Gastrocnemius medialis (tissue), 4 donors: Measurements from ENCODE around the gene CFDP1. TPM values are rescaled to one million over a fixed set of nuclear protein-coding genes. Genes with fewer than 3 reads are reported as not detected.
A peak's percentile ranks its signal among the peaks of the same experiment; 100 is the strongest.

Experiments used
- ATAC-seq, 2 donors: fragments of 150-250 bp; one replicate each; pipeline ENCODE4 v1.9.1; 2016
- DNase-seq, 2 donors: peaks; one replicate each; pipeline ENCODE4 v3.0.0-alpha.2; 2019
- H3K27ac ChIP-seq, 4 donors: fragments of 200-600 bp; sonication (generic); 1 replicate in 1 of 4; 2 replicates in 3 of 4; pipeline ENCODE4 v1.5.1; 2016 to 2018; ENCODE audit warnings: mild to moderate bottlenecking in 2 of 4, moderate library complexity in 1 of 4
- H3K27me3 ChIP-seq, 3 donors: fragments of 200-600 bp; sonication (generic) in 2 of 3; 1 replicate in 1 of 3; 2 replicates in 2 of 3; pipeline versions ENCODE4 v1.5.1 to v1.6.0; 2016 to 2019; ENCODE audit warnings: mild to moderate bottlenecking in 1 of 3, moderate library complexity in 1 of 3
- H3K36me3 ChIP-seq, 2 donors: fragments of 200-600 bp; sonication (generic) in 1 of 2; one replicate each; pipeline ENCODE4 v1.5.1; 2017 to 2018
- H3K4me1 ChIP-seq, 2 donors: fragments of 200-600 bp; sonication (generic) in 1 of 2; one replicate each; pipeline ENCODE4 v1.5.1; 2016 to 2017; ENCODE audit warnings: mild to moderate bottlenecking in 2 of 2
- H3K4me3 ChIP-seq, 4 donors: fragments of 200-600 bp; sonication (generic) in 3 of 4; 1 replicate in 1 of 4; 2 replicates in 3 of 4; pipeline ENCODE4 v1.5.1; 2016 to 2019; ENCODE audit warnings: mild to moderate bottlenecking in 2 of 4
- H3K9me3 ChIP-seq, 3 donors: fragments of 200-600 bp; sonication (generic) in 2 of 3; 1 replicate in 1 of 3; 2 replicates in 2 of 3; pipeline ENCODE4 v1.5.1; 2016 to 2019
- CTCF ChIP-seq, 5 experiments: fragments of 450-650 bp in 3 of 5; fragments of 200-600 bp in 2 of 5; sonication (generic) in 2 of 5; IDR thresholded peaks in 4 of 5; conservative IDR thresholded peaks in 1 of 5; 1 replicate in 4 of 5; 2 replicates in 1 of 5; pipeline ENCODE4 v1.5.1; 2016 to 2019; ENCODE audit warnings: antibody characterized with exemption in 5 of 5, mild to moderate bottlenecking in 3 of 5, moderate library complexity in 3 of 5
- POLR2A ChIP-seq, 2 donors: fragments of 450-650 bp; IDR thresholded peaks; one replicate each; pipeline ENCODE4 v1.6.1; 2017; ENCODE audit warnings: antibody characterized with exemption in 2 of 2, mild to moderate bottlenecking in 2 of 2, moderate library complexity in 2 of 2
- in situ Hi-C, 4 donors: fragments of 200-750 bp; cut with MboI; loops; one replicate each; pipeline versions ENCODE4 v1.15.0 to v1.8.0; 2017; ENCODE audit warnings: low sequenced_read_pairs in 4 of 4
- intact Hi-C: fragments of 100-400 bp; cut with DNase I; formaldehyde crosslinking; loops from one replicate; pipeline ENCODE4 v1.15.1; 2023; ENCODE audit warnings: low total_unique reads
- total RNA-seq, 4 donors: library from RNA; depleted of rRNA; stranded (reverse); fragments of >200 nt; gene quantifications; one replicate each; pipeline versions ENCODE4 v1.1.0 to v1.2.3, GENCODE V29; 2016

Gene CFDP1
- total RNA-seq, 4 donors from 2014 or later = 20.4 to 28.6 (median 24.2) TPM

- in situ Hi-C loops (no loop called here), intact Hi-C loops (no loop called here)
- DNase-seq = no peak
- H3K9me3 ChIP-seq = no peaks in the 10 kb centered on the region
- H3K36me3 ChIP-seq = no peaks in the 10 kb centered on the region
- H3K27me3 ChIP-seq = no peaks in the 10 kb centered on the region
- H3K4me3 ChIP-seq = no peak overlapping the region
- no peak for ATAC-seq
- no peaks in the 10 kb centered on the region for H3K4me1 ChIP-seq
- no peak for TF ChIP-seq POLR2A (IDR thresholded peaks at IDR 0.05)
- no peak for TF ChIP-seq CTCF (IDR thresholded peaks at IDR 0.05 in 4 of 5, conservative IDR thresholded peaks at IDR 0.05 in 1 of 5)
- no peak overlapping the region for H3K27ac ChIP-seq
Measured at GRCh38 chr16:75354170-75354569, 79.1 kb downstream of the CFDP1 start.

- in situ Hi-C loops = no loop called here
- no peaks in the 10 kb centered on the region for H3K4me1 ChIP-seq
- DNase-seq (no peak), ATAC-seq (no peak)
- H3K27ac ChIP-seq = no peak overlapping the region
- TF ChIP-seq POLR2A (IDR thresholded peaks at IDR 0.05) (no peak), CTCF (IDR thresholded peaks at IDR 0.05 in 4 of 5, conservative IDR thresholded peaks at IDR 0.05 in 1 of 5) (no peak)
- H3K36me3 ChIP-seq = no peaks in the 10 kb centered on the region
- no peaks in the 10 kb centered on the region for H3K27me3 ChIP-seq
- no peak overlapping the region for H3K4me3 ChIP-seq
- no peaks in the 10 kb centered on the region for H3K9me3 ChIP-seq
- intact Hi-C loops = no loop called here
Measured at GRCh38 chr16:75351183-75351582, 82.1 kb downstream of the CFDP1 start.

- H3K27me3 ChIP-seq = no peaks in the 10 kb centered on the region
Measured at GRCh38 chr16:75345711-75346110, 87.6 kb downstream of the CFDP1 start.

GRCh38 chr16:75343941-75344340, 89.4 kb downstream of the CFDP1 start:
- ATAC-seq (no peak), DNase-seq (no peak)
- TF ChIP-seq CTCF (IDR thresholded peaks at IDR 0.05 in 4 of 5, conservative IDR thresholded peaks at IDR 0.05 in 1 of 5) (no peak), POLR2A (IDR thresholded peaks at IDR 0.05) (no peak)
- Histone ChIP-seq H3K27ac (no peak overlapping the region), H3K27me3 (no peaks in the 10 kb centered on the region), H3K36me3 (no peaks in the 10 kb centered on the region), H3K4me3 (no peak overlapping the region), H3K9me3 (no peaks in the 10 kb centered on the region), H3K4me1 (peaks cover 22 to 31% of the 10 kb centered on the region in 2 donors)
- intact Hi-C loops = no loop called here
- in situ Hi-C loops = no loop called here

More at GRCh38 chr16:75345711-75346110, 87.6 kb downstream of the CFDP1 start:
- H3K36me3 ChIP-seq = no peaks in the 10 kb centered on the region
- TF ChIP-seq POLR2A (IDR thresholded peaks at IDR 0.05) (no peak), CTCF (IDR thresholded peaks at IDR 0.05 in 4 of 5, conservative IDR thresholded peaks at IDR 0.05 in 1 of 5) (no peak)
- intact Hi-C loops = no loop called here
- ATAC-seq = no peak
- H3K4me1 ChIP-seq = peaks cover 22 to 25% of the 10 kb centered on the region in 2 donors
- no peak overlapping the region for H3K27ac ChIP-seq
- H3K9me3 ChIP-seq = no peaks in the 10 kb centered on the region
- in situ Hi-C loops = no loop called here
- DNase-seq = no peak
- H3K4me3 ChIP-seq = no peak overlapping the region

GRCh38 chr16:75343286-75343685, 90.0 kb downstream of the CFDP1 start:
- no peak for DNase-seq
- Histone ChIP-seq H3K27me3 (no peaks in the 10 kb centered on the region), H3K36me3 (no peaks in the 10 kb centered on the region), H3K27ac (peak overlapping the region in 1 of 4 donors; percentile 69), H3K4me1 (peaks cover 22 to 31% of the 10 kb centered on the region in 2 donors), H3K9me3 (no peaks in the 10 kb centered on the region), H3K4me3 (no peak overlapping the region)
- intact Hi-C loops = no loop called here
- no peak for ATAC-seq
- TF ChIP-seq POLR2A (IDR thresholded peaks at IDR 0.05) (no peak), CTCF (IDR thresholded peaks at IDR 0.05 in 4 of 5, conservative IDR thresholded peaks at IDR 0.05 in 1 of 5) (no peak)
- in situ Hi-C loops = no loop called here
